NCI-H2196 (cell line): ENCODE results near the gene KRT4.

ENCODE experiments used
- DNase-seq: peaks from one replicate; lab custom pipeline; 2025; ENCODE audit not compliant: unreplicated experiment; lab: John Stamatoyannopoulos, UW

The KRT4 gene

DNA sequence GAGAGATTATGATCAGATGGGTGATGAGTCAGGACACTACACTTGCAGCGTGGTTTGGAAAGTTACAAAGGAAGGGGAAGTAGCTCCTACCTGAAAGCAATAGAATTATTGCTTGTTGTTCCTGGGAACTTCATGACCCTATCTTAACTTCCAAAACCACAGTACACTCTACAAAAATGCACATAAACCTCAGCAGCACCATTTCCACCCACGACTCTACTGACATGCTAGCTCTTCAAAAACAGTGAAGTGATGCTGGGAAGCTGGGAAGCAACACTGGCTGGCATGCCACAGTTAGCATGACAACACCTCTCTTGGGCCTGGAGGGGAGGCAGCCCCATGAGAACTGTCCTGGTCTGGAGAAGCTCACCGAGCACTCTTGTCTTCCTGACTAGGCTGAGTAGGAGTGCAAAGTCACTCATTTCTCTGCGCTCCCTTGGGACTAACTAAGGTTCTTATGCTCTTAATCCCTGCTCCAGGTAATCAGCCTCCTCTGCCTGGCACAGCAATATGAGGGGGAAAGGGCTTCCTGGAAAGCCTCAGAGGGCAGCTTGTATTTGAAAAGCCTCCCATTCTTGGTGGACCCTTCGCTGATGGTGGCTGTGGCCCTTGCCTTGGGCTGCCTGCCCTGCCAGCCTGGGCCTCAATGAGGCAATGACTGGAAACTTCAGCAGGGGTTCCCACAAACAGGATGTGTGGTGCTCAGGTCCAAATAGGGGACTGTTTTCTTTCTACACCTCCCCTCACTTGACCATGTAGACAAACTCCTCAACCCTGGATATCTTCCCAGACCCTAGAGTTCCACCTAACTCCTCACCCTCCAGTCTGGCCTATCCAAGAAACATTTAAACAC, 19.2 kb downstream of the KRT4 start:
- no peak for DNase-seq

DNA sequence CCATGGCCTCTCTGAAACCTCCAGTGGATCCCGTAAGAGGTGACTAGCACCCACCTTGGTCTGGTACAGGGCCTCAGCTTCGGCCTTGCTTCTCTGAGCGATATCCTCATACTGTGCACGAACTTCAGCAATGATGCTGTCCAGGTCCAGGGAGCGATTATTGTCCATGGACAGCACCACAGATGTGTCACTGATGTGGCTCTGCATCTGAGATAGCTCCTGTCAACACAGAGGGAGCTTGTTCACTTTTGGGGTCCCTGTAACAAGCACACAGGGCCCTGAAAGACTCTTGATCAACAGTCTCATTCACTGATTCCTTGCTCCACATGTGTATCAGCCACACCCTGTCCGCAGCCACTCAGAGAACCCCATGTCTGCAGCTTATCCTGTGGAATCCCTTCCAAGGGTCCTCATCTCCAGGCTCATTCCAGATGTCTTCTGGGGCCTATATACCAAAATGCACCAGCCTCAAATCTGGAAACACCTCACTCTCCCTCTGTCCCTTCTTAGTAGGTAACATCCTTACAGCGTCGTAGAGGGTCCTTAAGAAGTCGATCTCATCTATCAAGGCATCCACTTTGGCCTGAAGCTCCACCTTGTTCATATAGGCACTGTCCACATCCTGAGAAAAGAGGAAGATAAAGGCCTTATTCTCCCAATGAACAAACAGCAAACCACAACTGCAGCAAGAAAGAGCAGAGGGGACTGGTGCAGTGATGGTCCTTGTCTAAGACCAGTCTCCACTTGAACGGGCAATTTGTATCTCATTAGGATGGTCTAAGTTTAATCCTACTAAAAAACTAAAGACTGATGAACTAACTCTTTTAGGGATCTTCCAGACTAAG, 21.5 kb downstream of the KRT4 start:
- no peak for DNase-seq

GRCh38 chr12:52791271-52792184, 22.4 kb downstream of the KRT4 start:
- DNase-seq, result no peak

DNA sequence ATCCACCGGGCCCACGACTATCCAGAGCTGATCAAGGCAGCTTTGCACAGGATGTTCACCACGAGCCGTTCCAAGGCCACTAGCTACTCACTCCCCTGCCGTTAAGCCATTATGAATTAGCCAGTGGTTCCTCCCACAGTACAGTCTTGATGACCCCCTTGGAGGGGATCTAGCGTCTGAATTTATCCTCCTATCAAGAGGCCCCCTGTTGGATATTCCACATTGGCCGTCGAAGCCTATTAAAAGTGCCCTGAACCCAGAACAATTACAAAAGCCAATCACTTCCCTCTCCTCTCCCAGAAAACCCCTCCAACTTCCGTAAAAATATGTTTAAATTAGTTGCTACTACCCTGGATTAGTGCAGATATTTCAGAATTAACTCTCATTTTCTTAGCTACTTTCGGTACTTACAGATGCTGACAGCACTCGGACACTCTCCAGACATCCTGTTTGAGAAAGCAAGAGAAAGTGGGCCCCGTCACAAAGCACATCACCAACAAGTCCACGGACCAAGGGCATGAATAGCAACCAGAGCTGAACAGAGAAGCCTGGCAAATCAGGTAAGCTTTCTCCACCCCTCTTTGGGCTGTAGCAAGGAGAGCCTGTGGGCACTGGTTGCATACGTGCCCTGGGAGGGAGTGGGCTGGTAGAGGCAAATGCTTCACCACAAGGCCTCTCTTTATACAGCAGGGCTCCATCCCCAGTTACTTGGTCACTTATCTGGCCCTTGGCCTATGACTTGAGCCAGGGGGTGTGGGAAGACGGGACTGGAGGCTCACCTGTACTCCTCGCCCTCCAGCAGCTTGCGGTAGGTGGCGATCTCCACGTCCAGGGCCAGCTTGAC, 23.3 kb downstream of the KRT4 start:
- DNase-seq, result no peak

- no peak for DNase-seq
These were observed 24.1 kb downstream of the KRT4 start for GRCh38 chr12:52789637-52790426.

DNA sequence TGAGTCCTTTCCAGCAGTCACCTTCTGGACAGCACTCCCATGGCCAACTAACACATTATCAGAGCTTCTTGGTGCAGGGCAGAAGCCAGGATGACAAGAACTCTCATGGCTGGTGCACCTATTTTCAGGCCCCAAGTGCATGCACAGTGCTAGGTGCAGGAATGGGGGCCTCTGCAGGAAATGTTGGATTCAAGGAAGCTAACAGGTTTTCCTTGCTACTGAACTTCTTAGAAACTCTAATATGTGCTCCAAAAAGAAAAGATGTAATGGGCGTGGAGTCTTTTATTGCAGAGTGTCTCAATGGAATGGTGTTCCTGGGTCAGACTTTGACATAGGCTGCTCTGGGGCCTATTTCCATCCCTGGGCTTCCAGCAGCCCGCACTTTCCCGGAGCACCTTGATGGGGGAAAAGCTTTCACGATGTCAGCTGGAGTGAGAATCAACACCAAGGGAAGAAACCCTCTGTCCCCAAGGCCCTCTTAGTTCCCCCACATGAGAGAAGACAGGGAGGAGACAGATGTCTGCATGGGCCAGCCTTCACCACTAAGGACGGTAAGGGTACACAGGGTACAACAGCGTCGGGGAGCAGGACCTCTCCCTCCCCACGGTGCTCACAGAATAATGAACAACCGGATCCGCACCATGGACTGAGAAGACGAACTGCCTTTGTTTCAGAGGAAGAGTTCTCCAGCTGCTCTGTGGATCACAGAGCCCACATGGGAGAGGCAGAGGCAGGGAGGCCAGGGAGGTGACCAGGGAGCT, 24.9 kb downstream of the KRT4 start:
- no peak for DNase-seq

GRCh38 chr12:52788192-52788875, 25.6 kb downstream of the KRT4 start:
- DNase-seq, result no peak

GRCh38 chr12:52787324-52788191, 26.4 kb downstream of the KRT4 start:
- peak; percentile 16 for DNase-seq

- DNase-seq, result no peak
These were observed 29.0 kb downstream of the KRT4 start for GRCh38 chr12:52784909-52785308.

- DNase-seq, result no peak
These were observed 30.2 kb downstream of the KRT4 start for GRCh38 chr12:52783563-52784316.

DNA sequence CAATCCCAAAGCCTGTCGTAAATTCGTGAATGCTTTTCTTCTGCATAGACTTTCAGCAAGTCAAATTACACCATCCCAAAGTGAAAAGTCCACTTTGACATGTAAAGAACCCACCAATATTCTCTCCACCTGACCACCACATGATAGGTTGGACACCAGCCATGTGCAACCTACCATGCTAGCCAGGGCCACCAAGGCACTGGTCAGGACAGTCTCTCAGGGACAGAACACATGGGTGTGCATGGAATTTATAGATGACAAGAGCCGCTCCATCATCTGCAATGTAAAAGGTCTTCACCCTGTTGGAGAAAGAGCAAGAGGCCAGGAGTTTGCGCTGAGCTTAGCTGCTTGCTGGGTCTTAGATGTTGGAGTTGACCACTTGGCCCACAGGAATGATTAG, 31.4 kb downstream of the KRT4 start:
- no peak for DNase-seq

DNA sequence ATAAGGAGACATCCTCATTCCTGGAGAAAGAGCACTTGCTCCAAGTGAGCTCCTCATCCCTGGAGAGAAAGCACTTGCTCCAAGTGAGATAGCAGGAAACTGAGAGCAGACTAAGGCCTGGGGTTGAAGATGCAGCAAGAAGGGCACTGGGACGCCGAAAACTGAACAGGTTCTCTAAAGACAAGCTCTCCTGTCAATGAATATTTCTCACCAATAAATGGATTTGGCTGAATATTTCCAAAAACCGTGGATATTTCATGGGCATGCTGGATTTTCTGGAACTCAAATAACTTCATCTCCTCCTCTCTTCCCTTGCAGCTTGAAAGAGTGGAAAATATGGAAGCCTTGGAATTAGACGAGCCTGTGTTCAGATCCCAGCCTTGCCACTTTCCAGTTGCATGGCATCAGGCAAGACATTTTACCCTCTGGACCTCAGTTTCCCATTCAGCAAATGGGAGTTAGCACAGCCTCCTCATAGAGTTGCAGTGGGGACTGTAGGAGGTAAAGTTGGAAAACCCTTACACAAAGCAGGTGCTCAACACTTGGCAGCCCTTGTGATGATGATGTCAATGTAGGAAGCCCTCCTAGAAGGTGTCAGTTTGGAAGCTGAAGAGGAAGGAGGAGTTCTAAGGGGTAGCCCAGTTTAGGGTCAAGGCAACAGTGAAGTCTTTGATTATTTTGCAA, 32.4 kb downstream of the KRT4 start:
- DNase-seq, result no peak

GRCh38 chr12:52779914-52780313, 34.0 kb downstream of the KRT4 start:
- DNase-seq, result no peak

GRCh38 chr12:52778833-52779232, 35.1 kb downstream of the KRT4 start:
- no peak for DNase-seq

- no peak for DNase-seq
These were observed 36.4 kb downstream of the KRT4 start for GRCh38 chr12:52777566-52777965.

DNA sequence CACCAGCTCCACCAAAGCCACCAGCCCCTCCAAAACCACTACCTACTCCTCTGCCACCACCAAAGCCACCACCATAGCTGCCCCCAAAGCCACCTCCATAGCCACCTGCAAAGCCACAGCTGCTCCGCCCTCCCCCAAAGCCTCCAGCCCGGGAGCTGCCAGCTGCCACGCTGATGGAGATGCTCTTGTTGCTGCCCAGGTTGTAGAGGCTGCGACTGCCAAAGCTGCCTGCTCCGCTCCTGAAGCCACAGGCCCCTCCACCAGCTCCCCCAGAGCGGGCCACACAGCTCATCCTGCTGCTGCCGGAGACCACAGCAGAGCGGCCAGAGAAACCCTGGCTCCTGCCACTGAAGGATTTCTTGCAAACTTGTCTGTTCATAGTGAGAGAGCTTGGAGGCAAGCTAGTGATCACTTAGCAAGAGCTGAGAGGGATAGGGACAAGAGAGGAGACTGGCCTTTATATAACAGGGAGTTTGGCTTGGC, 37.0 kb downstream of the KRT4 start, which contains the start of gene KRT76:
TSS of gene KRT76 (minus strand) at position 433 of the 483 bp plus-strand sequence. CDS start at position 379, 54 bp downstream.
- no peak for DNase-seq
